Measurements from ENCODE around the gene NCOA7. TPM values are rescaled to one million over a fixed set of nuclear protein-coding genes. Genes with fewer than 3 reads are reported as not detected.

Gene NCOA7
- total RNA-seq, 4 donors from 2014 or later: 9.0 to 36.2 (median 21.8) TPM

DNA sequence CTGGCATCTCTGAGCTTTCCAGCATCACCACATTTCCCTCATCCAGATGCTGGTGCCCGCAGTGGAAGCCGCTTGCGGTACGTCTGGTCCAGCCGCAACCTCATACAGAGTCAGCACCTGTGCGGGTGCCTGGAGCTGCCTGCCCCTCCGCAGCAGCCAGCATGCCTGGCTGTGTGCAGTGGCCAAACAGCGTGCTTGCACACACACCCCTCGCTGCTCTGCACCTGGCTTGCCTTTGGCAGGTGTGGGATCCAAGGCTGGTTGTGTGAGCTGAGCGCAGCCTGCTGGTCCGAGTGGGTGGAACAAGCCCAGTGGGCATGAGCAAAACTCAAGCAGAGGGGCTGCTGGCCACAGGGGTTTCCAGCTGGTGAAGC is 162.7 kb downstream of the NCOA7 start:
- TF ChIP-seq CTCF (IDR thresholded peaks at IDR 0.05) (no peak), POLR2A (IDR thresholded peaks at IDR 0.05) (no peak)
- Histone ChIP-seq H3K27ac (no peak overlapping the region), H3K36me3 (no peaks in the 10 kb centered on the region), H3K4me3 (replicated peaks in 1 of 3) (no peak overlapping the region), H3K27me3 (no peaks in the 10 kb centered on the region), H3K4me1 (peaks cover 0 to 9% of the 10 kb centered on the region in 2 donors), H3K9me3 (no peaks in the 10 kb centered on the region)
- DNase-seq: no peak
- intact Hi-C loops (cut with DNase I): loop anchor here (10.0 kb wide), 2 partner anchors 99 to 169 kb away; no protein-coding TSS in a partner anchor
- 66 to 83% methylated on average over 9 to 11 of the region's 11 CpGs for WGBS, 2 donors

GRCh38 chr6:125954735-125955339 is 164.1 kb downstream of the NCOA7 start:
- H3K27ac ChIP-seq: no peak overlapping the region
- H3K4me1 ChIP-seq: peaks cover 0 to 13% of the 10 kb centered on the region in 2 donors
- H3K27me3 ChIP-seq: no peaks in the 10 kb centered on the region
- no peak for DNase-seq
- no peaks in the 10 kb centered on the region for H3K36me3 ChIP-seq
- no peak overlapping the region for H3K4me3 ChIP-seq (replicated peaks in 1 of 3)
- intact Hi-C loops (cut with DNase I): loop anchor here (5.0 to 10.0 kb wide), 3 partner anchors 33 to 170 kb away; no protein-coding TSS in a partner anchor
- H3K9me3 ChIP-seq: no peaks in the 10 kb centered on the region
- TF ChIP-seq POLR2A (IDR thresholded peaks at IDR 0.05): no peak
- no peak for TF ChIP-seq CTCF (IDR thresholded peaks at IDR 0.05)
- WGBS, 2 donors: 69 to 81% methylated on average over 5 of the region's 5 CpGs

DNA sequence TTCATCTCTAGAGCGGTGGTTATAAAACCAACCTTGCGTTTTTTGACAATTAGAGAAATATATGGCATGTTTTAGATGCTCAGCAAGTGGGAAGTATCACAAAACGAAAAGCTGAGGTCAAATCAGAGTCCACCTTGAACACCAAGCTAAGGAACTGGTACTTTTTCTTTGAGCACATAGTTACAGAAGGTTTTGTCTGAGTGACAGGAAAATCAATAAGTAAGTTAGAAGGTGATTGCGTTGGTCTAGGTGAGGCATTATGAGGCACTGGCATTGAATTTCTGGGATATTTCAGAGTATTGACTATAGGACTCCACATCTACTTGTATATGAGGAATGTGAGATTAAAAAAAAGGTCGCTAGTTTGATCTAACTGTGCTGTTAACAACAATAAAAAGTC is 165.2 kb downstream of the NCOA7 start:
- H3K27ac ChIP-seq: peak overlapping the region; percentile 93 to 97 (median 97)
- DNase-seq: no peak
- peaks cover 0 to 13% of the 10 kb centered on the region in 2 donors for H3K4me1 ChIP-seq
- H3K9me3 ChIP-seq: no peaks in the 10 kb centered on the region
- intact Hi-C loops (cut with DNase I): loop anchor here (5.0 to 10.0 kb wide), 3 partner anchors 34 to 171 kb away; no protein-coding TSS in a partner anchor
- H3K27me3 ChIP-seq: no peaks in the 10 kb centered on the region
- 36 to 42% methylated on average over 5 of the region's 5 CpGs for WGBS, 2 donors
- H3K36me3 ChIP-seq: no peaks in the 10 kb centered on the region
- TF ChIP-seq POLR2A (IDR thresholded peaks at IDR 0.05) (no peak), CTCF (IDR thresholded peaks at IDR 0.05) (no peak)
- peak overlapping the region in 1 of 3 donors; percentile 90 for H3K4me3 ChIP-seq (replicated peaks in 1 of 3)

DNA sequence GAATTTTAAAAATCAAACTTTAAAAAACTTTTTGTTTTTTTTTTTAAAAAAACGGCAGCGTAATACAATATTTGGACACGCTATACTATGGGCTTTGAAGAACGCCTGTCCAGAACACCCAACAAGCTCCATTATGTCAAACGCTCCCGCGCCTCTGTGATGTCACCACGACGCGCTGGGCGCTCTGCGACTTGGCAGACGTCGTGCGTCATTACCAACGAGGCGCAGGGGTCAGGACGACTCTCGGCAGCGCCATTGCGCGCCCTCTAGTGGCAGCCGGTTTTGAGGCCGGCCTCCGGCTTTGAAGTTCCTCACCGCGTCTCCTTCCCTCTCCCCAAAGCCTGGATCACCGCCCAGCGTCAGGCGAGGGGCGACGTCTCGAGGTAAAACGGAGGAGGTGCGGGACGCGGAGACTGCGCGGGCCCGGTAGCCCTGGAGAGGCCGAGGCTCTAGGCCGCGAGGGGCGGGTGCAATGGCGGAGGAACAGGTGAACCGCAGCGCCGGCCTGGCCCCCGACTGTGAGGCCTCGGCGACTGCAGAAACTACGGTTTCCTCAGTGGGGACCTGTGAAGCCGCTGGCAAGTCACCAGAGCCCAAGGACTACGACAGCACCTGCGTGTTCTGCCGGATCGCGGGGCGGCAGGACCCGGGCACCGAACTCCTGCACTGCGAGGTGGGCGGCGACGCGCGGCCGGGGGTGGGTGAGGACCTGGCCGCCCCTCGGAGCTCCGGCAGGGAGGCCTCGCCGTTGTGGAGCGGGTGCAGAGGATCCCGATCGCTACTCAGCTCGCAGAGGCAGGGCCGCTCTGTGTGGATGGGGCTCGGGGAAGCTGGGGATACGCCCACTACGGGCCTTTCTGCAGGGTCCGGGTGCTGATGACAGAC is 166.0 kb downstream of the NCOA7 start, which contains the start of gene HINT3:
Gene HINT3, plus strand, starts transcription at position 265 of the 885 bp plus-strand sequence. Its CDS starts 208 bp downstream, at position 473.
- Histone ChIP-seq H3K27me3 (no peaks in the 10 kb centered on the region), H3K27ac (peak within 1 kb of the TSS; percentile 93 to 97 (median 97)), H3K4me3 (replicated peaks in 1 of 3) (peak within 1 kb of the TSS; percentile 66 to 90 (median 89)), H3K36me3 (no peaks in the 10 kb centered on the region), H3K4me1 (peaks cover 0 to 13% of the 10 kb centered on the region in 2 donors), H3K9me3 (no peaks in the 10 kb centered on the region)
- intact Hi-C loops (cut with DNase I): loop anchor here (5.0 to 10.0 kb wide), 3 partner anchors 34 to 172 kb away; no protein-coding TSS in a partner anchor
- WGBS, 2 donors: 0% methylated on average over 44 to 77 of the region's 82 CpGs
- peak; percentile 97 to 98 for DNase-seq
- peak; percentile 88 to 98 (median 97) for TF ChIP-seq CTCF (IDR thresholded peaks at IDR 0.05)
- TF ChIP-seq POLR2A (IDR thresholded peaks at IDR 0.05): peak; percentile 43 to 64

All from thyroid gland (tissue), 4 donors.